Measurements from ENCODE around the gene THAP3.

DNA sequence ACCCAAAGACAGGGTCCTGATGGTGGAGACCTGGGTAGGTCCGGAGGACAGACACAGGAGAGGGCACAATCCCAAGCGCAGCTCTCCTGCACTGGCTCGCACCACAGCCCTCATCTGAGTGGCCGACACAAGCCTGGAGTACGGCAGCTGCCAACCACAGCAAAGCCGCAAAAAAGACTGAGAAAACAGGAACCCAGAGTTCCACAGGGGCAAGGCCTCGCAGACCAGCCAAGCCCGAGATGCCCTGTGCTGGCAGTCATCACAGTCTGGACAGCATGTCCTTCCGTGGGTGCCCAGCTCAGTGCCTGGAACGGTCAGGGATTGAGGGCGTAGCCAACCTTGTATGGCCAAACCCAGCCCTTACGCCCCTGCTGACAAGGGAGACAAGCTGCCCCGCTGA is 33.4 kb upstream of the THAP3 start:
- no peak for TF ChIP-seq CTCF (conservative IDR thresholded peaks at IDR 0.05 in 1 of 2, IDR thresholded peaks at IDR 0.05 in 1 of 2; ENCODE audit: extremely low read depth in 1 of 2, insufficient read depth in 1 of 2, low read depth in 1 of 2, low read length in 2 of 2)
- no peak for TF ChIP-seq EZH2 (IDR thresholded peaks at IDR 0.05; ENCODE audit: borderline replicate concordance, low read length)
